Mammary epithelial cell (primary cell): Measurements from ENCODE around the gene MIPEP.

Experiments used
- EZH2 ChIP-seq: IDR thresholded peaks from 2 replicates; pipeline ENCODE4 v1.6.1; 2012; ENCODE audit warnings: low read length, inconsistent platforms, borderline replicate concordance
- TF ChIP-seq, protein P1 (sequence below), 2 donors: IDR thresholded peaks in 1 of 2; conservative IDR thresholded peaks in 1 of 2; 2 replicates each; pipeline ENCODE4 v1.5.1; 2011 to 2012; ENCODE audit warnings: inconsistent platforms in 2 of 2, low read length in 2 of 2, mild to moderate bottlenecking in 2 of 2, control low read depth in 1 of 2, low read depth in 1 of 2; ENCODE audit not compliant: insufficient read depth in 1 of 2; ENCODE audit errors: extremely low read depth in 1 of 2

DNA sequence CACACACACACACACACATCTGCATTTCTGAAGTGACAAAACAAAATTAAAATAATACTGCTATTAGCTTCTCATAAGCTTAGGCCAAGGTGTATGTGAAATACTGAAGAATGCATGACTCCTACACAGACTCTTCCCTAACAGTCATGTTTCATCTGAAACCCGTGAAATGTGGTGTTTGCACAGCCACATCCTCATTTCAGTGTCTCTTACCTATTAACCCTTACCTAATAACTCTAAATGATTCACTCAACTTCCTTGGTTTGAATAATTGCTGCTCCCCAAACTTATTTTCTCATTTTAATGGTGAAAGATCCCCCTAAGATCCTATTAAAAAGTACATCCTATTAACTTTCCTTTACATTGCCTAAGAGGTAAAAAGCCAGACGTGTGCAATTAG is 117.6 kb downstream of the MIPEP start:
- TF ChIP-seq, protein P1, sequence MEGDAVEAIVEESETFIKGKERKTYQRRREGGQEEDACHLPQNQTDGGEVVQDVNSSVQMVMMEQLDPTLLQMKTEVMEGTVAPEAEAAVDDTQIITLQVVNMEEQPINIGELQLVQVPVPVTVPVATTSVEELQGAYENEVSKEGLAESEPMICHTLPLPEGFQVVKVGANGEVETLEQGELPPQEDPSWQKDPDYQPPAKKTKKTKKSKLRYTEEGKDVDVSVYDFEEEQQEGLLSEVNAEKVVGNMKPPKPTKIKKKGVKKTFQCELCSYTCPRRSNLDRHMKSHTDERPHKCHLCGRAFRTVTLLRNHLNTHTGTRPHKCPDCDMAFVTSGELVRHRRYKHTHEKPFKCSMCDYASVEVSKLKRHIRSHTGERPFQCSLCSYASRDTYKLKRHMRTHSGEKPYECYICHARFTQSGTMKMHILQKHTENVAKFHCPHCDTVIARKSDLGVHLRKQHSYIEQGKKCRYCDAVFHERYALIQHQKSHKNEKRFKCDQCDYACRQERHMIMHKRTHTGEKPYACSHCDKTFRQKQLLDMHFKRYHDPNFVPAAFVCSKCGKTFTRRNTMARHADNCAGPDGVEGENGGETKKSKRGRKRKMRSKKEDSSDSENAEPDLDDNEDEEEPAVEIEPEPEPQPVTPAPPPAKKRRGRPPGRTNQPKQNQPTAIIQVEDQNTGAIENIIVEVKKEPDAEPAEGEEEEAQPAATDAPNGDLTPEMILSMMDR (conservative IDR thresholded peaks at IDR 0.05 in 1 of 2, IDR thresholded peaks at IDR 0.05 in 1 of 2; ENCODE audit: extremely low read depth in 1 of 2, insufficient read depth in 1 of 2, low read depth in 1 of 2, low read length in 2 of 2): no peak
- no peak for TF ChIP-seq EZH2
